PFSK-1 (cell line): Measurements from ENCODE around the gene DSTYK.

ENCODE experiments used
- FOXP2 ChIP-seq: optimal IDR thresholded peaks from 2 replicates; pipeline ENCODE3; 2011; ENCODE audit warnings: borderline replicate concordance, control low read depth, inconsistent platforms; ENCODE audit not compliant: insufficient read depth; ENCODE audit errors: extremely low read length, extremely low read depth
- POLR2AphosphoS5 ChIP-seq: IDR thresholded peaks from 2 replicates; pipeline ENCODE4 v1.6.1; 2012; ENCODE audit warnings: low read depth, mild to moderate bottlenecking, control low read depth, low read length, moderate library complexity
- SIN3A ChIP-seq: IDR thresholded peaks from 2 replicates; pipeline ENCODE4 v1.6.1; 2012; ENCODE audit warnings: mild to moderate bottlenecking, low read length, moderate library complexity, borderline replicate concordance; ENCODE audit not compliant: insufficient read depth
- TAF1 ChIP-seq: IDR thresholded peaks from 2 replicates; pipeline ENCODE4 v1.6.1; 2012; ENCODE audit warnings: low read length, control low read depth, borderline replicate concordance; ENCODE audit not compliant: insufficient read depth
- TF ChIP-seq, protein P1 (sequence below), 2 experiments: IDR thresholded peaks; 2 replicates each; pipeline versions ENCODE4 v1.6.1 to v1.8.0; 2011 to 2012; ENCODE audit warnings: low read depth in 2 of 2, low read length in 2 of 2, control low read depth in 1 of 2, inconsistent platforms in 1 of 2, mild to moderate bottlenecking in 1 of 2, moderate library complexity in 1 of 2; ENCODE audit not compliant: insufficient read depth in 1 of 2

GRCh38 chr1:205141236-205142101 lies 70.0 kb downstream of the DSTYK start:
- TF ChIP-seq, protein P1, sequence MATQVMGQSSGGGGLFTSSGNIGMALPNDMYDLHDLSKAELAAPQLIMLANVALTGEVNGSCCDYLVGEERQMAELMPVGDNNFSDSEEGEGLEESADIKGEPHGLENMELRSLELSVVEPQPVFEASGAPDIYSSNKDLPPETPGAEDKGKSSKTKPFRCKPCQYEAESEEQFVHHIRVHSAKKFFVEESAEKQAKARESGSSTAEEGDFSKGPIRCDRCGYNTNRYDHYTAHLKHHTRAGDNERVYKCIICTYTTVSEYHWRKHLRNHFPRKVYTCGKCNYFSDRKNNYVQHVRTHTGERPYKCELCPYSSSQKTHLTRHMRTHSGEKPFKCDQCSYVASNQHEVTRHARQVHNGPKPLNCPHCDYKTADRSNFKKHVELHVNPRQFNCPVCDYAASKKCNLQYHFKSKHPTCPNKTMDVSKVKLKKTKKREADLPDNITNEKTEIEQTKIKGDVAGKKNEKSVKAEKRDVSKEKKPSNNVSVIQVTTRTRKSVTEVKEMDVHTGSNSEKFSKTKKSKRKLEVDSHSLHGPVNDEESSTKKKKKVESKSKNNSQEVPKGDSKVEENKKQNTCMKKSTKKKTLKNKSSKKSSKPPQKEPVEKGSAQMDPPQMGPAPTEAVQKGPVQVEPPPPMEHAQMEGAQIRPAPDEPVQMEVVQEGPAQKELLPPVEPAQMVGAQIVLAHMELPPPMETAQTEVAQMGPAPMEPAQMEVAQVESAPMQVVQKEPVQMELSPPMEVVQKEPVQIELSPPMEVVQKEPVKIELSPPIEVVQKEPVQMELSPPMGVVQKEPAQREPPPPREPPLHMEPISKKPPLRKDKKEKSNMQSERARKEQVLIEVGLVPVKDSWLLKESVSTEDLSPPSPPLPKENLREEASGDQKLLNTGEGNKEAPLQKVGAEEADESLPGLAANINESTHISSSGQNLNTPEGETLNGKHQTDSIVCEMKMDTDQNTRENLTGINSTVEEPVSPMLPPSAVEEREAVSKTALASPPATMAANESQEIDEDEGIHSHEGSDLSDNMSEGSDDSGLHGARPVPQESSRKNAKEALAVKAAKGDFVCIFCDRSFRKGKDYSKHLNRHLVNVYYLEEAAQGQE (IDR thresholded peaks at IDR 0.05; ENCODE audit: insufficient read depth in 1 of 2, low read depth in 2 of 2, low read length in 2 of 2): no peak
- TF ChIP-seq TAF1 (no peak), POLR2AphosphoS5 (no peak), SIN3A (no peak), FOXP2 (no peak)
